DMS53 treated with DMSO at 0.1 percent for 48 hours (cell line): ENCODE results near the gene MACROD2.

ENCODE experiments used
- DNase-seq: peaks from one replicate; lab custom pipeline; 2025; ENCODE audit not compliant: unreplicated experiment; lab: John Stamatoyannopoulos, UW

The MACROD2 gene

GRCh38 chr20:14838663-14839628 is 843.6 kb downstream of the MACROD2 start:
- no peak for DNase-seq

- no peak for DNase-seq
Observed at GRCh38 chr20:14845199-14846160, 850.2 kb downstream of the MACROD2 start.

GRCh38 chr20:14848806-14849205 is 853.5 kb downstream of the MACROD2 start:
- DNase-seq = no peak

- peak; percentile 49 for DNase-seq
Observed at GRCh38 chr20:14853079-14853478, 857.8 kb downstream of the MACROD2 start.

GRCh38 chr20:14855171-14855570 is 859.9 kb downstream of the MACROD2 start:
- no peak for DNase-seq

- no peak for DNase-seq
Observed at GRCh38 chr20:14859627-14860026, 864.3 kb downstream of the MACROD2 start.

- DNase-seq = peak; percentile 88
Observed at GRCh38 chr20:14860410-14860814, 865.1 kb downstream of the MACROD2 start.

- DNase-seq = no peak
Observed at GRCh38 chr20:14861028-14861699, 865.8 kb downstream of the MACROD2 start.

- peak; percentile 39 for DNase-seq
Observed at GRCh38 chr20:14865169-14865568, 869.9 kb downstream of the MACROD2 start.

- no peak for DNase-seq
Observed at GRCh38 chr20:14865731-14866130, 870.4 kb downstream of the MACROD2 start.

GRCh38 chr20:14866841-14867514 is 871.7 kb downstream of the MACROD2 start:
- DNase-seq = peak; percentile 25

GRCh38 chr20:14877301-14878028 is 882.1 kb downstream of the MACROD2 start:
- DNase-seq = no peak

GRCh38 chr20:14878676-14879019 is 883.3 kb downstream of the MACROD2 start:
- DNase-seq = no peak

GRCh38 chr20:14879020-14879697 is 883.8 kb downstream of the MACROD2 start:
- DNase-seq = peak; percentile 85

GRCh38 chr20:14879839-14880238 is 884.5 kb downstream of the MACROD2 start:
- DNase-seq = no peak

GRCh38 chr20:14881518-14881917 is 886.2 kb downstream of the MACROD2 start:
- DNase-seq = no peak

- DNase-seq = no peak
Observed at GRCh38 chr20:14882157-14882556, 886.8 kb downstream of the MACROD2 start.

- DNase-seq = no peak
Observed at GRCh38 chr20:14882846-14883245, 887.5 kb downstream of the MACROD2 start.

GRCh38 chr20:14883324-14883723 is 888.0 kb downstream of the MACROD2 start:
- DNase-seq = peak; percentile 36
